Sigmoid colon (tissue), 4 donors: ENCODE results near the gene PLOD2.
A peak's percentile ranks its signal among the peaks of the same experiment; 100 is the strongest.

Experiments
- CTCF ChIP-seq, 4 experiments: fragments of 450-650 bp in 3 of 4; fragments of 200-600 bp in 1 of 4; IDR thresholded peaks; one replicate each; pipeline ENCODE4 v1.5.1; 2016 to 2019; ENCODE audit warnings: antibody characterized with exemption in 4 of 4, mild to moderate bottlenecking in 3 of 4, moderate library complexity in 2 of 4
- EP300 ChIP-seq, 4 donors: sonication (generic); formaldehyde crosslinking; IDR thresholded peaks; one replicate each; pipeline ENCODE4 v1.6.1; 2017; ENCODE audit warnings: antibody characterized with exemption in 4 of 4
- POLR2A ChIP-seq, 2 donors: fragments of 450-650 bp; IDR thresholded peaks; one replicate each; pipeline ENCODE4 v1.6.1; 2016; ENCODE audit warnings: antibody characterized with exemption in 2 of 2, mild to moderate bottlenecking in 2 of 2, moderate library complexity in 2 of 2
- POLR2AphosphoS5 ChIP-seq, 4 donors: sonication (generic); formaldehyde crosslinking; IDR thresholded peaks; one replicate each; pipeline ENCODE4 v1.6.1; 2017; ENCODE audit warnings: antibody characterized with exemption in 4 of 4

GRCh38 chr3:146184241-146185015, 23.4 kb upstream of the PLOD2 start:
- TF ChIP-seq EP300 (IDR thresholded peaks at IDR 0.05) (no peak), CTCF (IDR thresholded peaks at IDR 0.05) (no peak), POLR2A (IDR thresholded peaks at IDR 0.05) (no peak), POLR2AphosphoS5 (IDR thresholded peaks at IDR 0.05) (peak in 2 of 4 donors; percentile 40 to 42)
